GM23248 (cell line): Measurements from ENCODE around the gene STH. TPM values are rescaled to one million over a fixed set of nuclear protein-coding genes. Genes with fewer than 3 reads are reported as not detected.
A peak's percentile ranks its signal among the peaks of the same experiment; 100 is the strongest.

ENCODE experiments used
- DNase-seq: peaks from one replicate; pipeline ENCODE4 v3.0.0-alpha.2; 2015
- H2AFZ ChIP-seq: fragments of 200-600 bp; sonication (generic); 2 replicates; pipeline ENCODE4 v1.6.1; 2016; ENCODE audit warnings: antibody characterized with exemption
- H3F3A ChIP-seq: fragments of 200-600 bp; sonication (generic); 2 replicates; pipeline ENCODE4 v1.6.1; 2016; ENCODE audit warnings: mild to moderate bottlenecking, antibody characterized with exemption, mixed run types; ENCODE audit not compliant: insufficient read depth
- H3K27ac ChIP-seq: fragments of 200-600 bp; sonication (generic); 2 replicates; pipeline ENCODE4 v1.5.1; 2016; ENCODE audit warnings: mild to moderate bottlenecking
- H3K27me3 ChIP-seq: fragments of 200-600 bp; sonication (generic); replicated peaks from 2 replicates; pipeline ENCODE4 v1.6.1; 2016; ENCODE audit warnings: mild to moderate bottlenecking; ENCODE audit not compliant: insufficient read depth
- H3K36me3 ChIP-seq: fragments of 200-600 bp; sonication (generic); 2 replicates; pipeline ENCODE4 v1.6.1; 2016; ENCODE audit warnings: low read depth, mild to moderate bottlenecking
- H3K4me1 ChIP-seq: fragments of 200-600 bp; sonication (generic); 2 replicates; pipeline ENCODE4 v1.6.1; 2016; ENCODE audit warnings: mild to moderate bottlenecking; ENCODE audit not compliant: insufficient read depth
- H3K4me2 ChIP-seq: fragments of 200-600 bp; sonication (generic); one replicate; pipeline ENCODE4 v1.6.1; 2016; ENCODE audit warnings: mild to moderate bottlenecking; ENCODE audit not compliant: unreplicated experiment
- H3K4me3 ChIP-seq: fragments of 200-600 bp; sonication (generic); 2 replicates; pipeline ENCODE4 v1.5.1; 2016; ENCODE audit warnings: mild to moderate bottlenecking
- H3K79me2 ChIP-seq: fragments of 200-600 bp; sonication (generic); 2 replicates; pipeline ENCODE4 v1.6.1; 2016; ENCODE audit warnings: mild to moderate bottlenecking; ENCODE audit not compliant: insufficient read depth
- H3K9ac ChIP-seq: fragments of 200-600 bp; sonication (generic); 2 replicates; pipeline ENCODE4 v1.6.1; 2016; ENCODE audit warnings: mild to moderate bottlenecking
- H3K9me2 ChIP-seq: fragments of 200-600 bp; sonication (generic); 2 replicates; pipeline ENCODE4 v1.6.1; 2016; ENCODE audit warnings: mixed run types, mild to moderate bottlenecking, moderate library complexity; ENCODE audit not compliant: insufficient read depth
- H3K9me3 ChIP-seq: fragments of 200-600 bp; sonication (generic); one replicate; pipeline ENCODE4 v1.6.1; 2017; ENCODE audit warnings: low read depth
- H4K20me1 ChIP-seq: fragments of 200-600 bp; sonication (generic); 2 replicates; pipeline ENCODE4 v1.6.0; 2016; ENCODE audit not compliant: insufficient read depth
- EZH2 ChIP-seq: fragments of 200-600 bp; sonication (generic); IDR thresholded peaks from 2 replicates; pipeline ENCODE4 v1.6.1; 2018; ENCODE audit warnings: antibody characterized with exemption, mild to moderate bottlenecking; ENCODE audit not compliant: insufficient read depth, poor library complexity, severe bottlenecking
- EZH2phosphoT487 ChIP-seq: fragments of 200-600 bp; sonication (generic); IDR thresholded peaks from 2 replicates; pipeline ENCODE4 v1.6.1; 2018; ENCODE audit warnings: antibody characterized with exemption, moderate library complexity, mild to moderate bottlenecking, low read depth; ENCODE audit not compliant: insufficient read depth
- WGBS, 2 experiments: methylation state at CpG; one replicate each; pipeline ENCODE4 v1.1.6; 2015 to 2017; ENCODE audit warnings: low lambda C conversion rate in 2 of 2, low coverage in 1 of 2; ENCODE audit errors: missing lambda C conversion rate in 2 of 2; 5-methylcytosine and 5-hydroxymethylcytosine counted together
- in situ Hi-C: fragments of 300-500 bp; cut with MboI; formaldehyde crosslinking; loops from 2 replicates; pipeline ENCODE4 v1.15.0; 2020
- polyA plus RNA-seq: library from polyadenylated mRNA; unstranded; fragments of >200 nt; fragmentation: Nextera tagmentation; extraction: Ambion mirVana; gene quantifications from 2 replicates; pipeline ENCODE4 v1.2.1, GENCODE V29; 2016
- total RNA-seq: library from RNA; depleted of rRNA; stranded (reverse); fragments of >200 nt; shearing (Covaris generic); gene quantifications from 2 replicates; pipeline ENCODE4 v1.2.3, GENCODE V29; 2014

Gene STH
- total and polyA plus RNA-seq, 2 experiments from 2014 or later: not detected

- H3K9me3 ChIP-seq: no peaks in the 10 kb centered on the region
- H2AFZ ChIP-seq: no peak overlapping the region
- TF ChIP-seq EZH2: no peak
- no peak for TF ChIP-seq EZH2phosphoT487
- H3K4me2 ChIP-seq: no peak overlapping the region
- no peaks in the 10 kb centered on the region for H3F3A ChIP-seq
- in situ Hi-C loops: no loop called here
- H3K36me3 ChIP-seq: no peaks in the 10 kb centered on the region
- no peaks in the 10 kb centered on the region for H3K4me1 ChIP-seq
- no peaks in the 10 kb centered on the region for H3K79me2 ChIP-seq
- peaks cover 13% of the 10 kb centered on the region; the same call in 1 of the 2 replicates for H3K27me3 ChIP-seq
- H3K27ac ChIP-seq: no peak overlapping the region
- no peaks in the 10 kb centered on the region for H3K9me2 ChIP-seq
- no peak overlapping the region for H3K9ac ChIP-seq
- no peak for DNase-seq
- WGBS, 2 experiments: 52 to 78% methylated on average over 5 of the region's 5 CpGs
- no peak overlapping the region for H3K4me3 ChIP-seq
- no peaks in the 10 kb centered on the region for H4K20me1 ChIP-seq
Observed at GRCh38 chr17:45987706-45988105, 11.3 kb upstream of the STH start.

GRCh38 chr17:45989759-45990158 is 9.3 kb upstream of the STH start:
- DNase-seq: no peak
- H3K4me2 ChIP-seq: no peak overlapping the region
- no peaks in the 10 kb centered on the region for H3K4me1 ChIP-seq
- peaks cover 13% of the 10 kb centered on the region; the same call in 1 of the 2 replicates for H3K27me3 ChIP-seq
- no peaks in the 10 kb centered on the region for H3K9me2 ChIP-seq
- no peaks in the 10 kb centered on the region for H4K20me1 ChIP-seq
- H3K9me3 ChIP-seq: no peaks in the 10 kb centered on the region
- H3K79me2 ChIP-seq: no peaks in the 10 kb centered on the region
- TF ChIP-seq EZH2phosphoT487: no peak
- no peak for TF ChIP-seq EZH2
- no peak overlapping the region for H3K9ac ChIP-seq
- no peaks in the 10 kb centered on the region for H3K36me3 ChIP-seq
- WGBS, 2 experiments: 38 to 43% methylated on average over 3 of the region's 3 CpGs
- H3K27ac ChIP-seq: no peak overlapping the region
- H3F3A ChIP-seq: no peaks in the 10 kb centered on the region
- H3K4me3 ChIP-seq: no peak overlapping the region
- in situ Hi-C loops: no loop called here
- H2AFZ ChIP-seq: no peak overlapping the region

GRCh38 chr17:45990886-45991285 is 8.2 kb upstream of the STH start:
- no peak overlapping the region for H3K27ac ChIP-seq
- no peaks in the 10 kb centered on the region for H3F3A ChIP-seq
- no peaks in the 10 kb centered on the region for H3K4me1 ChIP-seq
- no peak overlapping the region for H2AFZ ChIP-seq
- no peaks in the 10 kb centered on the region for H3K9me2 ChIP-seq
- no peaks in the 10 kb centered on the region for H4K20me1 ChIP-seq
- H3K9me3 ChIP-seq: no peaks in the 10 kb centered on the region
- peaks cover 1% of the 10 kb centered on the region; the same call in 1 of the 2 replicates for H3K27me3 ChIP-seq
- no peak overlapping the region for H3K9ac ChIP-seq
- no peak for DNase-seq
- WGBS, 2 experiments: 70 to 76% methylated on average over 6 of the region's 6 CpGs
- in situ Hi-C loops: no loop called here
- no peak overlapping the region for H3K4me3 ChIP-seq
- H3K36me3 ChIP-seq: no peaks in the 10 kb centered on the region
- H3K79me2 ChIP-seq: no peaks in the 10 kb centered on the region
- no peak for TF ChIP-seq EZH2
- TF ChIP-seq EZH2phosphoT487: no peak
- no peak overlapping the region for H3K4me2 ChIP-seq

- Histone ChIP-seq H3K9me3 (no peaks in the 10 kb centered on the region), H3K4me2 (no peak overlapping the region), H3K27ac (no peak overlapping the region), H4K20me1 (no peaks in the 10 kb centered on the region), H3K36me3 (no peaks in the 10 kb centered on the region), H3K79me2 (no peaks in the 10 kb centered on the region), H3K4me1 (no peaks in the 10 kb centered on the region), H3K4me3 (no peak overlapping the region), H3F3A (no peaks in the 10 kb centered on the region), H3K9me2 (no peaks in the 10 kb centered on the region), H3K9ac (no peak overlapping the region), H3K27me3 (no peaks in the 10 kb centered on the region; the same call in 1 of the 2 replicates), H2AFZ (no peak overlapping the region)
- TF ChIP-seq EZH2 (no peak), EZH2phosphoT487 (no peak)
- DNase-seq: no peak
- WGBS, 2 experiments: 75% methylated on average over 10 of the region's 10 CpGs
- in situ Hi-C loops: no loop called here
Observed at GRCh38 chr17:45991341-45991740, 7.7 kb upstream of the STH start.

GRCh38 chr17:45992175-45992574 is 6.9 kb upstream of the STH start:
- no peaks in the 10 kb centered on the region for H3K9me2 ChIP-seq
- in situ Hi-C loops: no loop called here
- H3K4me3 ChIP-seq: no peak overlapping the region
- H3K27ac ChIP-seq: no peak overlapping the region
- no peaks in the 10 kb centered on the region for H3K79me2 ChIP-seq
- 53 to 61% methylated on average over 6 of the region's 6 CpGs for WGBS, 2 experiments
- no peaks in the 10 kb centered on the region for H3K36me3 ChIP-seq
- H3K9me3 ChIP-seq: no peaks in the 10 kb centered on the region
- no peaks in the 10 kb centered on the region; the same call in 1 of the 2 replicates for H3K27me3 ChIP-seq
- no peak overlapping the region for H2AFZ ChIP-seq
- TF ChIP-seq EZH2phosphoT487: no peak
- TF ChIP-seq EZH2: no peak
- DNase-seq: peak; percentile 17
- H3F3A ChIP-seq: no peaks in the 10 kb centered on the region
- no peak overlapping the region for H3K4me2 ChIP-seq
- H3K4me1 ChIP-seq: no peaks in the 10 kb centered on the region
- H3K9ac ChIP-seq: no peak overlapping the region
- H4K20me1 ChIP-seq: no peaks in the 10 kb centered on the region
